ENCODE results near the gene AUTS2. TPM values are rescaled to one million over a fixed set of nuclear protein-coding genes. Genes with fewer than 3 reads are reported as not detected.
A peak's percentile ranks its signal among the peaks of the same experiment; 100 is the strongest.

The AUTS2 gene
- total and polyA plus RNA-seq, 2 experiments from 2014 or later, result 3.0 to 4.4 TPM

- H4K20me1 ChIP-seq (ENCODE audit: insufficient read depth), result no peaks in the 10 kb centered on the region
- no peaks in the 10 kb centered on the region for H3K4me1 ChIP-seq (ENCODE audit: insufficient read depth)
- no peak overlapping the region for H3K4me3 ChIP-seq
- no peak overlapping the region for H3K9ac ChIP-seq
- no peaks in the 10 kb centered on the region for H3K9me2 ChIP-seq (ENCODE audit: insufficient read depth)
- no peak overlapping the region for H3K4me2 ChIP-seq (ENCODE audit: unreplicated experiment)
- no peak overlapping the region for H3K27ac ChIP-seq
- no peaks in the 10 kb centered on the region for H3K79me2 ChIP-seq (ENCODE audit: insufficient read depth)
- in situ Hi-C loops (cut with MboI), result no loop called here
- H3K27me3 ChIP-seq (replicated peaks; ENCODE audit: insufficient read depth), result no peaks in the 10 kb centered on the region
- WGBS, 2 experiments (ENCODE audit: low coverage in 1 of 2, low lambda C conversion rate in 2 of 2, missing lambda C conversion rate in 2 of 2), result 78 to 80% methylated on average over 9 of the region's 9 CpGs
- no peaks in the 10 kb centered on the region for H3K9me3 ChIP-seq (ENCODE audit: low read depth)
- H2AFZ ChIP-seq, result no peak overlapping the region
- no peaks in the 10 kb centered on the region for H3K36me3 ChIP-seq (ENCODE audit: low read depth)
- DNase-seq, result no peak
- TF ChIP-seq EZH2phosphoT487 (IDR thresholded peaks at IDR 0.05; ENCODE audit: insufficient read depth, low read depth), result no peak
- TF ChIP-seq EZH2 (IDR thresholded peaks at IDR 0.05; ENCODE audit: insufficient read depth, poor library complexity, severe bottlenecking), result no peak
- H3F3A ChIP-seq (ENCODE audit: insufficient read depth), result no peaks in the 10 kb centered on the region
These were observed 974.9 kb downstream of the AUTS2 start for GRCh38 chr7:70573071-70573661.

DNA sequence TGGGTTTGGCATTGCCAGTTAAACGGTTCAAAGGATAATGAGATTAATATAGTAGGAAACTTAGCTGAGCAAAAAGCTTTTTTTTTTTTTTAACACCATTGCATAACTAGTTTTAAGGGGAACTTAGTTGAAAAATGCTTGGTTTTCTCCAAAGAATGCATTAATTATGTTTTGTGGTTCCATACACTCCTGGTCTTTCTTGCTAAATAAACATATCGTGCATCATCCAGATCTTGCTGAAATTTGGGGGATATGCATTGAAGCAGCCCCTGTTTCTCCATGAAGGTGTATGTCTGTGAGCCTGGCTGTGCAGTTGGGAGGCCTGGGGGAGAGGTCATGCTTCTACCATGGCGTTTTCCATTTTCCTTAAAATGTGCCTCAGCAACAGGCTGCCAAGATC is 975.4 kb downstream of the AUTS2 start:
- H3K4me2 ChIP-seq (ENCODE audit: unreplicated experiment), result no peak overlapping the region
- H3K79me2 ChIP-seq (ENCODE audit: insufficient read depth), result no peaks in the 10 kb centered on the region
- H3K27me3 ChIP-seq (replicated peaks; ENCODE audit: insufficient read depth), result no peaks in the 10 kb centered on the region
- H3K4me1 ChIP-seq (ENCODE audit: insufficient read depth), result no peaks in the 10 kb centered on the region
- H2AFZ ChIP-seq, result no peak overlapping the region
- no peak overlapping the region for H3K9ac ChIP-seq
- no peaks in the 10 kb centered on the region for H3K9me3 ChIP-seq (ENCODE audit: low read depth)
- no peaks in the 10 kb centered on the region for H4K20me1 ChIP-seq (ENCODE audit: insufficient read depth)
- TF ChIP-seq EZH2phosphoT487 (IDR thresholded peaks at IDR 0.05; ENCODE audit: insufficient read depth, low read depth) (no peak), EZH2 (IDR thresholded peaks at IDR 0.05; ENCODE audit: insufficient read depth, poor library complexity, severe bottlenecking) (no peak)
- no peak overlapping the region for H3K4me3 ChIP-seq
- 73 to 86% methylated on average over 3 of the region's 3 CpGs for WGBS, 2 experiments (ENCODE audit: low coverage in 1 of 2, low lambda C conversion rate in 2 of 2, missing lambda C conversion rate in 2 of 2)
- H3F3A ChIP-seq (ENCODE audit: insufficient read depth), result no peaks in the 10 kb centered on the region
- DNase-seq, result no peak
- in situ Hi-C loops (cut with MboI), result no loop called here
- no peaks in the 10 kb centered on the region for H3K36me3 ChIP-seq (ENCODE audit: low read depth)
- no peak overlapping the region for H3K27ac ChIP-seq
- H3K9me2 ChIP-seq (ENCODE audit: insufficient read depth), result no peaks in the 10 kb centered on the region

DNA sequence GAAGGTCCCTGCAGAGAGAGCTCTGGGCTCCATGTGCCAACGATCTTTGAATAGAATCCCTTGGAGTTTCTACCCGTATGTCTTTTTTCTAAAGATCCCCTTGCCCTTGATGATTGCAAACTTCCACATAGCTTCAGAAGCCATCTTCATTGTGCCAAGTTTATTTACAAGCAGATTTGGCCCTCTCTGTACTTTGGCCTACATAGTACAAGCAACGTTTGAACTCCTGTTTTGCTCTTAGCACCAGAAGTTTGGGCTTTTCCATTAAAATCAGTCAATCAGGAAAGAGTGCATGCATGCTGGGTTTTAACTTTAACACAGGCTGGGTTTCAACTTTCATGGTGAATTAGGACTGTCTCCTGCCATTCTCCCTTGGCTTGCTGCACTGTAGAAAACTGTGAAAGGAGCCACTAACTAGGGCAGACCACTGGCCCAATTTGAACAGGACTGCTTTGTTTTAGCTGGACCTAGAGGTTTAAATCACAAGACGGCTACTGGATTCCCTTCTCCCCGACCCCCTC is 976.1 kb downstream of the AUTS2 start:
- no peak for TF ChIP-seq EZH2phosphoT487 (IDR thresholded peaks at IDR 0.05; ENCODE audit: insufficient read depth, low read depth)
- TF ChIP-seq EZH2 (IDR thresholded peaks at IDR 0.05; ENCODE audit: insufficient read depth, poor library complexity, severe bottlenecking), result no peak
- in situ Hi-C loops (cut with MboI), result no loop called here
- no peak overlapping the region for H3K4me3 ChIP-seq

DNA sequence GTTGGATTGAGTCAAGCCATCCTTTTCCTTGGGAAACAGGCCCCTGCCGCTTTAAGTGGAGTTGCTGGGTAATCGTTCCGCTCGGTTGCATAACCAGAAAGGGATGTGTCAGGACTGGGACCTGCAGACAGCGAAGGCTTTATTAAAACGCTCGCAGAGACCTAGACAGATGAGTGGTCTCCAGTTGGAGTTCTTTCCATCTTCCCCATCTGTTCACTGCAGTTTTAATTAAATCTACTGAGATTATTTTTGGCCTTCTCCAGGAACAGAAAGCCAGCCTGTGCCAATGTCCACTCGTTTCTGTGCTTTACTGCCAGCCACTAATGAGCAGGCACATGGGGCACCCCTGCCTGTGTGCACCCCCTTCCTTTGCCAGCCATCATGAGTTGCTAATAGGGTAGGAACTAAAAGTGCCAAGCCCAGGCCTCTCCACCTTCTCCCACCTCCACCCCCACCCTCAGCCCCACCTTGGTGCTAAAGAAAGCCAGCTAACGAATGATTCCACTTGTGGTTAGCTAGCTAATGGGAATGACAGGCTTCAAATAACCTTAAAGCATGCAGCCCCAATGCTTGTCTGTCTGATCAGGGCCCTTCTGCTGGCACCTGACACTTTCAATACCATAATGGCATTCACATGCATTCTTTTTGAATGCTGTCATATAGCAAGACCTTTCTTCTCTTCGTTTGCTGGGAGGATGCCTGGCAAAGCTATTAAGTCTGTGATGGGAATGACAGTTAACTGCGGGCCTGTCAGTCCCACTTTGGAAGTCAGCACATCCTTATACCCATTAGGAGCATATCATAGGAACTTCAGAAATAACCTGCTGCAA is 976.9 kb downstream of the AUTS2 start:
- no peak overlapping the region for H3K4me3 ChIP-seq
- H2AFZ ChIP-seq, result no peak overlapping the region
- no peaks in the 10 kb centered on the region for H3F3A ChIP-seq (ENCODE audit: insufficient read depth)
- TF ChIP-seq EZH2phosphoT487 (IDR thresholded peaks at IDR 0.05; ENCODE audit: insufficient read depth, low read depth) (no peak), EZH2 (IDR thresholded peaks at IDR 0.05; ENCODE audit: insufficient read depth, poor library complexity, severe bottlenecking) (no peak)
- no peak overlapping the region for H3K4me2 ChIP-seq (ENCODE audit: unreplicated experiment)
- peak; percentile 13 for DNase-seq
- no peaks in the 10 kb centered on the region for H3K9me2 ChIP-seq (ENCODE audit: insufficient read depth)
- H3K27ac ChIP-seq, result no peak overlapping the region
- no peak overlapping the region for H3K9ac ChIP-seq
- H3K9me3 ChIP-seq (ENCODE audit: low read depth), result no peaks in the 10 kb centered on the region
- no peaks in the 10 kb centered on the region for H3K4me1 ChIP-seq (ENCODE audit: insufficient read depth)
- H4K20me1 ChIP-seq (ENCODE audit: insufficient read depth), result no peaks in the 10 kb centered on the region
- no peaks in the 10 kb centered on the region for H3K27me3 ChIP-seq (replicated peaks; ENCODE audit: insufficient read depth)
- 71 to 74% methylated on average over 11 of the region's 11 CpGs for WGBS, 2 experiments (ENCODE audit: low coverage in 1 of 2, low lambda C conversion rate in 2 of 2, missing lambda C conversion rate in 2 of 2)
- H3K79me2 ChIP-seq (ENCODE audit: insufficient read depth), result no peaks in the 10 kb centered on the region
- in situ Hi-C loops (cut with MboI), result no loop called here
- H3K36me3 ChIP-seq (ENCODE audit: low read depth), result no peaks in the 10 kb centered on the region

More for the DNA sequence above, 976.1 kb downstream of the AUTS2 start:
- no peak overlapping the region for H3K4me2 ChIP-seq (ENCODE audit: unreplicated experiment)
- no peaks in the 10 kb centered on the region for H3K27me3 ChIP-seq (replicated peaks; ENCODE audit: insufficient read depth)
- no peaks in the 10 kb centered on the region for H4K20me1 ChIP-seq (ENCODE audit: insufficient read depth)
- no peaks in the 10 kb centered on the region for H3K9me3 ChIP-seq (ENCODE audit: low read depth)
- no peaks in the 10 kb centered on the region for H3K4me1 ChIP-seq (ENCODE audit: insufficient read depth)
- DNase-seq, result no peak
- no peak overlapping the region for H3K9ac ChIP-seq
- no peaks in the 10 kb centered on the region for H3K79me2 ChIP-seq (ENCODE audit: insufficient read depth)
- no peaks in the 10 kb centered on the region for H3K36me3 ChIP-seq (ENCODE audit: low read depth)
- no peak overlapping the region for H3K27ac ChIP-seq
- no peak overlapping the region for H2AFZ ChIP-seq
- WGBS, 2 experiments (ENCODE audit: low coverage in 1 of 2, low lambda C conversion rate in 2 of 2, missing lambda C conversion rate in 2 of 2), result 73 to 81% methylated on average over 5 of the region's 5 CpGs
- no peaks in the 10 kb centered on the region for H3F3A ChIP-seq (ENCODE audit: insufficient read depth)
- no peaks in the 10 kb centered on the region for H3K9me2 ChIP-seq (ENCODE audit: insufficient read depth)

Data from GM23248 (cell line).